ENCODE data around the gene ZNF213. TPM values are rescaled to one million over a fixed set of nuclear protein-coding genes. Genes with fewer than 3 reads are reported as not detected.

ZNF213 gene
- total RNA-seq, 2 experiments from 2014 or later = 6.1 to 7.5 TPM

DNA sequence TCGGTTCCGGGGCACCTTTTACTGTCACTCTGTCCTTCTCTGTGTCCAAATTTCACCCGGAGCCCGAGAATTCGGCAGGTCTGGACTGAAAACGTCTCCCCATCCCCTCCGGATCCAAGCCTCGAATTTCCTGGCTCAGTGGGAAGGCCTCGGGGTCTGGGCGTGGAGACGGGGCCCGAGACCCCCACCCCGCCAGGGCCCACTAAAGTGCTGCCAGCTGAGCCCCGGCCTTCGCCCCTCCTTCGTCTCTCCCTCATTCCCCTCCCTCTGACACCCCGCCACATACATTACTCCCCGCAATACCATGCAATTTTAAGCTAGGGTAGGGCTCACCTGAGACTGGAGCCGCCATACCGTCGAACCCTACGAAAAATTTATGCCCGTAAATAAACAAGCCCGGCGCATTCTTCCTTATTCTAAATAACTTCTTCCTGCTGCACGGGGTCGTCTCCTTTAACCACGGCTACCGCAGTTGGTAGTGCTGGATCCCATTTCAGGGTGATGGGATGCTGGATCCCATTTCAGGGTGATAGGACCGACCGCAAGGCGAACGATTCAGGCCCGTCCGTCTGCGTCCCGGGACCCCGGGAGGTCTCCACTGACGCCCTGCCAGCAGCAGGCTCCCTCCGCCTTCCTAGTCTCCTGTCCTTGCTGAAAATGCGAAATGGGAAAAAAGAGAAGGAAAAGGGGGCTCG is 48.8 kb downstream of the ZNF213 start:
- H3K4me1 Mint-ChIP-seq (ENCODE audit: low read depth) = peaks cover 31% of the 10 kb centered on the region
- ChIA-PET CTCF (interaction anchor here (0.7 to 2.9 kb wide), 8 partner anchors 10 to 99 kb away, joined by 3 to 12 read pairs (median 5); no protein-coding TSS in a partner anchor), POLR2A (interaction anchor here (0.7 to 2.6 kb wide), 6 partner anchors 10 to 165 kb away, joined by 3 to 9 read pairs (median 3); no protein-coding TSS in a partner anchor)
- no peaks in the 10 kb centered on the region for H3K9me3 Mint-ChIP-seq
- peak overlapping the region; percentile 83 for H3K4me3 Mint-ChIP-seq
- TF ChIP-seq CTCF (IDR thresholded peaks at IDR 0.05) = no peak
- peaks cover 1% of the 10 kb centered on the region for H3K36me3 Mint-ChIP-seq (ENCODE audit: low read depth)
- peak overlapping the region; percentile 23 for H3K27ac Mint-ChIP-seq
- peak; percentile 12 for ATAC-seq
- H3K27me3 Mint-ChIP-seq = peaks cover 69% of the 10 kb centered on the region
- intact Hi-C loops (cut with micrococcal nuclease) = loop anchor here (10.0 kb wide), 1 partner anchor 321 kb away; the partner anchor contains the start of gene CLUAP1
- no peak for DNase-seq

DNA sequence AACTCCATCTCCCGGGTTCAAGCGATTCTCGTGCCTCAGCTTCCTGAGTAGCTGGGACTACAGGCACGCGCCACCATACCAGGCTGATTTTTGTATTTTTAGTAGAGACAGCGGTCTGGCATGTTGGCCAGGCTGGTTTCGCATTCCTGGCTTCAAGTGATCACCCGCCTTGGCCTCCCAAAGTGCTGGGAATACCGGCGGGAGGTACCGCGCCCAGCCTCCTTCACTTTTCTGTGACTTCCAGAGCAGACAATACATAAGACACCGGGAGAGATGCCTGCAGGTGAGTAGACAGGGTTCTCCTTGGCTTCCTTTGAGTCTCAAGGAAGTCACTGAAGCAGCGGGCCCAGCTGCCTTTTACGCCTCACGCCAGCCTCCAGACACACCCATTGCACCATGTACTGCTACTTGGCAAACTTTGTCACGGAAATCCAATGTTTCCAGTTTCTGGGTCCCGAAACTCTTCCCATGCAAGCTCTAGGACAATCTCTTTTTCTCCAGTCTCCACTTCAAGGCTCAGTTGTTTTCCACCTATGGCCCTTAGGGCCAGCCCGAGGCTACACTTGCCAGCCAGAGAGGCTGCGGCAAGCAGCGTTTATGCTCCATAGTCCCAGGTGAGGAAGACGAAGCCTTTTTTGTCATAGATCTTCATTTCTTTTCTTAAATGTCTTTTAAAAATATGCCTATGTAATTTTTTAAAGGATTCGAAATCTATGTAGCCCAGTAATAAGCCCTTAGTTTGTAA is 52.3 kb downstream of the ZNF213 start:
- H3K4me3 Mint-ChIP-seq = peak overlapping the region; percentile 73
- no peaks in the 10 kb centered on the region for H3K9me3 Mint-ChIP-seq
- TF ChIP-seq CTCF (IDR thresholded peaks at IDR 0.05) = no peak
- H3K4me1 Mint-ChIP-seq (ENCODE audit: low read depth) = peaks cover 56% of the 10 kb centered on the region
- ATAC-seq (no peak), DNase-seq (no peak)
- intact Hi-C loops (cut with micrococcal nuclease) = loop anchor here (10.0 kb wide), 1 partner anchor 318 kb away; the partner anchor contains the start of gene CLUAP1
- peaks cover 69% of the 10 kb centered on the region for H3K27me3 Mint-ChIP-seq
- POLR2A ChIA-PET = interaction anchor here (0.6 to 2.1 kb wide), 4 partner anchors 8 to 196 kb away, joined by 3 to 7 read pairs (median 4); partner anchors contain the start of gene ZNF263
- H3K27ac Mint-ChIP-seq = no peak overlapping the region
- H3K36me3 Mint-ChIP-seq (ENCODE audit: low read depth) = peaks cover 3% of the 10 kb centered on the region
- CTCF ChIA-PET = interaction anchor here (1.1 kb wide), 1 partner anchor 15 kb away, joined by 8 read pairs; no protein-coding TSS in a partner anchor

GRCh38 chr16:3187798-3188674 is 53.2 kb downstream of the ZNF213 start, which contains the start of gene OR1F1:
TSS of gene OR1F1 (plus strand) at chr16:3188204.
- ATAC-seq = peak; percentile 37
- intact Hi-C loops (cut with micrococcal nuclease) = loop anchor here (10.0 kb wide), 1 partner anchor 317 kb away; the partner anchor contains the start of gene CLUAP1
- H3K27me3 Mint-ChIP-seq = peaks cover 68% of the 10 kb centered on the region
- H3K27ac Mint-ChIP-seq = peak within 1 kb of the TSS; percentile 79
- no peak for TF ChIP-seq CTCF (IDR thresholded peaks at IDR 0.05)
- H3K9me3 Mint-ChIP-seq = no peaks in the 10 kb centered on the region
- peaks cover 2% of the 10 kb centered on the region for H3K36me3 Mint-ChIP-seq (ENCODE audit: low read depth)
- ChIA-PET POLR2A (interaction anchor here (1.0 to 2.1 kb wide), 7 partner anchors 9 to 95 kb away, joined by 3 to 7 read pairs (median 4); partner anchors contain the start of gene ZNF263), CTCF (interaction anchor here (1.1 kb wide), 1 partner anchor 16 kb away, joined by 8 read pairs; no protein-coding TSS in a partner anchor)
- DNase-seq = peak; percentile 88
- peak within 1 kb of the TSS; percentile 73 for H3K4me3 Mint-ChIP-seq
- peaks cover 50% of the 10 kb centered on the region for H3K4me1 Mint-ChIP-seq (ENCODE audit: low read depth)

DNA sequence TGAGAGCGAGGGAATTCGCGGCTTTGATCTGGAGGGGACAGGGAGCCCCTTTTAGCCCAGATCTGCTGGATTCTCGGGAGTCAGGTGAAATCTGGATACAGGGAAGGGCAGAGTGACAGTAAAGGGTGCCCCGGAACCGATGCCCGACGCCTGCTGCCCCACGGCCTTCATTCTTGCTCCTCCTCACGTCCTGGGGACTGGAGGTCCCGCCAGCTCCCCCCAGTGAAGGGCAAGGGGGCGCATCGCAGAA is 53.8 kb downstream of the ZNF213 start:
- TF ChIP-seq CTCF (IDR thresholded peaks at IDR 0.05) = no peak
- peaks cover 2% of the 10 kb centered on the region for H3K36me3 Mint-ChIP-seq (ENCODE audit: low read depth)
- ChIA-PET CTCF (interaction anchor here (0.9 to 1.6 kb wide), 2 partner anchors 23 to 78 kb away, joined by 3 to 4 read pairs; no protein-coding TSS in a partner anchor), POLR2A (interaction anchor here (0.6 to 2.1 kb wide), 8 partner anchors 15 to 162 kb away, joined by 3 to 7 read pairs (median 3); partner anchors contain the start of gene ZNF263)
- peaks cover 68% of the 10 kb centered on the region for H3K27me3 Mint-ChIP-seq
- H3K4me3 Mint-ChIP-seq = peak overlapping the region; percentile 73
- no peak for ATAC-seq
- H3K4me1 Mint-ChIP-seq (ENCODE audit: low read depth) = peaks cover 46% of the 10 kb centered on the region
- intact Hi-C loops (cut with micrococcal nuclease) = loop anchor here (10.0 kb wide), 1 partner anchor 316 kb away; the partner anchor contains the start of gene CLUAP1
- H3K9me3 Mint-ChIP-seq = no peaks in the 10 kb centered on the region
- H3K27ac Mint-ChIP-seq = peak overlapping the region; percentile 79
- DNase-seq = no peak

Data from activated CD8-positive, alpha-beta T cell treated with anti-CD3 and anti-CD28 coated beads for 36 hours (primary cell).